Head of caudate nucleus (tissue), 42 donors: ENCODE results near the gene MCF2L2.
A peak's percentile ranks its signal among the peaks of the same experiment; 100 is the strongest.
"Not testable (repeated sequence)": the region's sequence is repeated elsewhere in the genome, so short reads cannot be mapped to it uniquely, and the experiment has no call there.

Experiments
- DNase-seq, 42 donors: peaks; one replicate each; pipeline versions ENCODE4 v3.0.0 to v3.0.0-alpha.2; 2020 to 2021; ENCODE audit warnings: mixed read lengths in 7 of 42
- intact Hi-C: fragments of 100-400 bp; cut with DNase I; formaldehyde crosslinking; loops from one replicate; pipeline ENCODE4 v1.15.0; 2022

Gene MCF2L2

DNA sequence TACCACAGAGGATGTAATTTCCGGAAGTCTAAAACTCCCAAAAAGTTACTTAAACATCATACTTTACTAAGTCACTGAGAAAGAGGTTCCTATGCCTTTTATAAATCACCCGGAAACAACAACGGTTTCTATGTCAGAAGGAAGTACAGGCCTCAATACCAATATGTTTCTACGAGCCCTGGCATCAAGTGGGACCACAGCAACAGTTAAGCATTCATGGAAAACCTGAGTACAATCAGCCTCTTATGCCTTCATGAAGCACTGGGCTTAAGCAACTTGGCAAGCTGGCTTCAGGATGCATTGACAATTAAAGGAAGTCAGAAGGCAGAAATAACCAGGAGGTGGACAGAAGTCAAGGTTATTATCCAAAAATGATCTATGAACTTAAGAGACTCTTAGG lies 194.5 kb downstream of the MCF2L2 start:
- DNase-seq, result peak in 4 of 42 donors; percentile 14 to 39 (median 24)
- intact Hi-C loops, result no loop called here

DNA sequence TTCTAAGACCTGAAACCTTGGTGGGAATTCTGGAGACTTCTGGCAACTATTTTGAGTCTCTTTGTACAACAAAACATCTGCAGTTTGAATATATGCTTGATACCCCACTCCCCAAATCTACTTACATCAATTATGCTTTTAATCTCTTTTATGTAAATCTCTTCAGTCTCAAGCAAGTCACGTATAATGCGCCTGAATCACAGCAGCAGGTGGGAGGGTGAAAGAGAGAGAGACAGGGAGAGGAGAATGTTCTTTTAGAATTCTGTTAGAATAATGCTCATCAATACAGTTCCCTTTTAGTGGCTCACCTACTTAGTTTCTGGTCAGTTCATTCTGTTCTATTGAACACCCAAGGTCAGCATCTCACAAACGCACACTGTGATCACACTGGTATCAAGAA lies 197.6 kb downstream of the MCF2L2 start:
- peak in 9 of 42 donors; percentile 26 to 63 (median 49) for DNase-seq
- intact Hi-C loops, result no loop called here

DNA sequence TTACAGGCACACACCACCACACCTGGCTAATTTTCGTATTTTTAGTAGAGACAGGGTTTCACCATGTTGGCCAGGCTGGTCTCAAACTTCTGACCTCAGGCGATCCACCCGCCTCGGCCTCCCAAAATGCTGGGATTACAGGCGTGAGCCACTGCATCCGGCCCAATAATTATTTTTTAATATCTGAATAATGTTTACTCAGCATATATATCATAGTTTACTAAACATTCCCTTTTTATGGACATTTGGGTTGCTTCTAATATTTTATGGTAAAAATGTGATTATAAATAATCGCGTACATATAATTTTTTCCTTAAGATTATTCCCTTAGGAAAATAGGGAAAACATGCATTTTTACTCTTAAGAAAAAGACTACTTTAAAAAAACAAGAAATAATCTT lies 198.2 kb downstream of the MCF2L2 start:
- intact Hi-C loops, DNase-seq: not testable (repeated sequence)

DNA sequence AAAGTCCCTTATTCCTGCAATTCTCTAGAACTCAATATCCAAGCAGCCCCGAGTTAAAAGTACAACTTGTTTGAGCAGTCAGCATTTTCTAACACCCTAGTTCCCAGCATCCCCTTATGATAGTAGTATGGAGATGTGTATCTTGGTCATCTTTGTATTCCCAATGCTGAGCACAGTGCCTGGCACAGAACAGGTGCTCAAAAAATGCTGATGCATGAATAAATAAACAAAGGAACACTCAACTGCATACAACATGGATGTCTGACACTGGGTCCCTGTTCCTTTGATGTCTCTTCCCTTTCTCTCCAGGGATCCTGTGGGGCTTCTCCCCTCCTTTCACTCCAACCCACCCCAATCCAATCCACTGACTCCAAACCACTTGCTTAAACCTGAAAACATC lies 199.2 kb downstream of the MCF2L2 start:
- DNase-seq, result peak in 1 of 42 donors; percentile 17
- intact Hi-C loops, result no loop called here

DNA sequence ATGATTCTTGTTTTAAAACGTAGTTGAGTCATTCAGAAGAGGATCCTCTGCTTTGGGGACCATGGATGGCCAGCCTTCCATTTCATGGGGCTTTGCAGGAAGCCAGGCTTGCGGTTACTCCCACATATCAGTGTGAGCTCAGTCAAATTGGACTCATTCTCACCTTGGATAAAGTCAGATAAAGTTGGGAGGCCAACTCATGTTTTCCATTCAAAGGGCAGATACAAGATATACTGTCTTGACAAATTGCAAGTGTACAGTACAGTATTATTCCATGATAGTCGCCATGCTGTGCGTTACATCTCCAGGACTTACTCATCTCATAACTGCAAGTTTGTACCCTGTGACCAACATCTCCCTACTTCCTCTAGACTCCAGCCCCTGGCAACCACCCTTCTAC lies 200.8 kb downstream of the MCF2L2 start:
- peak in 1 of 42 donors; percentile 3 for DNase-seq
- intact Hi-C loops, result no loop called here

DNA sequence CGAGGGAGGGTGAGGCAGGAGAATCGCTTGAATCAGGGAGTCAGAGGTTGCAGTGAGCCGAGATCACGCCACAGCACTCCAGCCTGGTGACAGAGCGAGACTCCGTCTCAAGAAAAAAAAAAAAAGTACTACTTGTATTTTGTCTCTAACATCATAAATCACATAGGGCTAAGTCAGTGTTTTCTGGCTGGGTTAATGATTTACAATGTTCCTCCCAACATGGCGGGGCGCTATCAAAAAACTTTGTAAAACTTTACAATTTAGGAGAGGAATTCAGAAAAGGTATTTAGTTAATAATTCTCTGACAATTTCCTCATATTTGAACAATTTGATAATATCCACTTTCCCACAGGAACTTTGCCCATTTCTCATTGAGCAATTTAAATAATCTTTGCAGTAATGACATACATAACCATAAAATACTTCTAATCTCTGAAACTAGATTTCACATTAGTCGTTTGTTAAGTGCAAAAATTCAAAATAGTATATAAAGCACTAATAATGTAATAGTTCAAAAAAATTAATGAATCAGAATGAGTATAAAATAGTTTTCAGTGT lies 202.0 kb downstream of the MCF2L2 start:
- DNase-seq, result no peak
- intact Hi-C loops, result no loop called here

DNA sequence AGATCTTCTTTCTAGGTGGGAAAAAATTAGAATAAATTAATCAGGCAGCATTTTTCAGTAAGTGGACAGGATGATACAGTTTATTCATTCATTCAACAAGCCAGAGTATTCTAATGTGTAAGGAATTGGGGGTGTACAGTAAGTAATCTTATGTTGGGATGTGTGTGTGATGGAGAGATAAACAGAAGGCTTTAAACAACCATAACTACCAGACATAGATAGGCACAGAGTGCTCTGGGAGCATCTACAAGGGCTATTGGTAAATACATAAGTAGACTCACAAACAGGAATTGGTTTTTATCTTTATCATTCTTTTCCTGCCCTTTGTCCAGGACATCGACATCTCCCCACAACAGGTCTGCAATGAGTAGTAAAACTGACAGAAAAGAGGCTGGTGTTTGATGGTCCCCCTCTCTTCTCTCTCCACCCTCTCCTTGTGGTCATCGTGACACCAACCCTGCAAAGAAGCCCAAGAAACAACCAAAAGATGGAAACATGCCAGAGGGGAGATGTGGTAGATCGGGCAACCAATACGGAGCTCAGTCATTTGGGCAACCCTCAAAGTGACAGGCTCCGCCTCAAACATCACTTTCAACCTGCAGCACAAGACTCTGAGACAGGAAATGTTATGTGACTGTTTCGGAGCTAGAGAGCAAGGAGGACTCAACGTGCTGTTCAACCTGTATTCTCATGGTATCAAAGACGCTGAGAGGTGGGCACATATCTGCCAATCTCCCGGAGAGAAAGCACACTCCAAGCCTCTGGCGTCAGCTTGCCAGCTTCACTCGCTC lies 204.0 kb downstream of the MCF2L2 start:
- DNase-seq, result peak in 5 of 42 donors; percentile 3 to 39 (median 29)
- intact Hi-C loops, result no loop called here

DNA sequence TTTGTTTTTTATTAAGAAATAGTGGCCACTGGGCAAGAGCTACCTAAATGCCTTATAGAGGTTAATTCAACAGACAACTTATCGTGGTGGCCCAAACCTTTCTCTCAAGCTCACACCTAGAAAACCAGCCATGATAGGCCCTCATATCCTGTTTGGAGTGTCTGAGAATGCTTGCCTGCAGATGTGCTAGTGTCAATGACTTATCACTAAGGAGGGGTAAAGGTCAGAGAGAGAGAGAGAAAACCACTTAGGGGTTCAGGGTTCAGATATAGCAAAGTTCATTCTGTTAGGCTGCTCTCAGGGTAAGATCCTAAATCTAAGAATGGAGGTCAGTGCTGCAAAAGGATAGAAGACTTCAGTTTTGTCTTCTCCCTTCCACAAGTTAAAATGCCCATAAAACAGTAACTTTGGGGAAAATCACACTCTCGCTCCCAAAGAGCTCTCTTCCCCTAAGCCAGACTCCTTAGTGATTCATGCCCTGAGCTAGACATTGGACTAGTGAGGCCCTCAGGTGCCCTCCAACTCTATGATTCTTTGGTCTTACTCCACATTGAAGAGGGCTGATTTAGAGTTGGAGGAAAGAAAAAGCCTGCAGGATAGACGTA lies 205.7 kb downstream of the MCF2L2 start:
- DNase-seq, result no peak
- intact Hi-C loops, result no loop called here

DNA sequence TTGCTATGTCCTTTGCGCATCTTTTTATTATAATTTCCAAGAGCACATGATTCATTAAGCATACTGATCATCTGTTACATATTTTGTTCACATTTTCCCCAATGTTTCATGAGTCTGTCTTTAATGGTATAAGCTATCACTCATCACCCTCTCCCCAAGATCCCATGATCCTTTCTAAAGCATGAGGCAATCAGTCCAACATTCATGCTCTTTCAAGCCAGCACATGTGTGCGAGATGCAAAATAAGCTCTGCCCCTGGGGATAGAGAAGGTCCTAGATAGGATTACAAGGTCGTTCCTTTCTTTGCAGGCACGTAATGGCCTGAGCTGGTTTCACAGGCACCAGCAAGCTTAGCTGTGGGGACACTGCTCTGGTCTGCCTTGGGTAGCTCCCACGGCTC lies 207.6 kb downstream of the MCF2L2 start:
- intact Hi-C loops, result no loop called here
- no peak for DNase-seq

DNA sequence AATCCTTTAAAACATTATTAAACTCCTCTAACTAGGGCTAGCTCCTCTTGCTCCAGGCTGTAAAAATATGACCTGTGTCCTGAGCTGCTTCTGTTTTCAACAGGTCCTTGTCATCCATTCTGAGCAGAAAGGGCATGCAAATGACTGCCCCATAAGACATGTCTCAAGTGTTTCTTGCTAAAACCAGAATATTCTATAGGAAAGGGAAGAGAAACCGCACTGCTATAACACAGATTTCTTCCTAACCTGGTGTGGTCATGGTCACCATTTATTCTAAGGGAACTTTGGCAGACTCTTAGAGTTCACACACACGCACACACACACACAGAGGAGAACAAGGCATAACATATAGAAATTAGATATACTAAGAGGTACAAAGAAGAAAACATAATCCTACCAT lies 209.6 kb downstream of the MCF2L2 start:
- intact Hi-C loops, result no loop called here
- DNase-seq, result no peak

DNA sequence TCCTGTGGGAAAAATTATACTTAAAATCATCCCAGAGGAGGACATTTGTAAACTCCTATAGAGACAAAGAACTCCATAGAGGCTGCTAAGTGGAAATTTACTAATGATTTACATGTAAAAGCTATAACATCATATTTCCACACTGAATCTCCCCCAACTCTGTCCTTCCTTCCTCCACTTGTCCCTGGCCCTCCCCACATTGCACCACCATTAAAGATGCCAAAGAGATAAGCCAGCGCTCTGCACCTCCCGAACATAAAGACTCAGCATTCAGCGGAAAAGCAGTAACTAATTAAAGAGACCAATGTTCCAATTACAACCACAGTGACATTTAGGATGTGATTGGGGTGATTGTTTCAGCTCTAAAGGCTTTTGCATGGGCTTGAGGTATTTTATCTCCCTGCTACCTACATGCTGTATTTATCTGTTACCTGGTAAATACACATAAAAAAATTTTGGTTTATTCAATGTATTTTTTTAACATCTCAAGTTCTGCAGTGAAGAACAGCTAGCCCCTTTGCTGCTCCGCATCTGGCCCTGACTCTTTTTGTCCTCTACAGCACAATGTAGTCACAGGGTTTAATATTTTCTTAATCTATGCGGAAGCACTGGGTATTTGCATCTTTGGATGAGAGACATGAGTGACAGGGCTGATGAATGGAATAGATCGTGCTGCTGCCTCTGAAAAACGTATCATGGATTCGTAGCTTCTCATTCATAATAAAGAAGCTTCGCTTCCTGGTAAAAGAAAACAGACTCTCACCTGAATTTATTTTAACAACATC lies 210.7 kb downstream of the MCF2L2 start:
- intact Hi-C loops, result no loop called here
- no peak for DNase-seq

DNA sequence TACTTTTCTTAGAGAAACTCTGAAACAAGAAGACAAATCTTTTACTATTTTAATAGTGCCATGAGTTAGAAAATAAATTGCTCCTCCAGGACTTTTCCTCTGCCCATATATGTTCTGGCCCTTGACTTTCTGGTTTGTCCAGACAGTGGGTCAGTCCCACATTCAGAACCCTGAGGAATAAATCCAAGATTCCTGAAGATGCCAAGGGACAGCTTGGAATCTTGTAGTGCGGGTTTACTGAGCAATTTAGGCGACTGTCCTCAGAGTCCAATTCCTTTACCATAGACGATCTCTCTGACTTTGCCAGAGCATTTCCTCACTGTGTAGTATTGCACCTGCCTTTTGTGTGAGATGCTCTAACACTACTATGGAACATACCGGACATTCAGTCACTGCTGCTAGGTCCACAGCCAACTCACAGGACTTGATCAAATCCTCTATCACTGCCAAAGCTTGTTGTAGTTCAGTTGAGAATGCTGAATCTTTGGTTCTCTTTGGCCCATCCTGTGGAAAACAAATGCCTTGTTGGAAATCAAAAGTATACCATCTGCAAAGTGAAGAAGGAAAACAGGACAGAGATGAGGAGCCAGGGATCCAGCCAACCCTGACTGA lies 212.7 kb downstream of the MCF2L2 start:
- no peak for DNase-seq
- intact Hi-C loops, result no loop called here

DNA sequence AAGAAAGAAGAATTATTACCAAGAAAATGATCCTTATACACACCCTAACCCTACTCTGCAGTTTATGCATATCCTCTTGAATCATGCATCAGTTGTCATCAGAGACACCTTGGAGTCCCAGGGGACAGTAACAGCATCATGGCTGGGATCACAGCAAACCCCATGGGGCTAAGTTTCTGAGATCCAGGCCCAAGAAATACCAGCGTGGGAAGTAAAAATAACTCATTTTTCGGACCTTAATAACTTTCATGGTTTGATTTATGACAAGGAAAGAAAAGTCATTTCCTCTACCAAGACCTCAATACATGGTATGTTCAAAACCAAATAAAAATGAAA lies 214.2 kb downstream of the MCF2L2 start:
- no peak for DNase-seq
- intact Hi-C loops, result no loop called here

DNA sequence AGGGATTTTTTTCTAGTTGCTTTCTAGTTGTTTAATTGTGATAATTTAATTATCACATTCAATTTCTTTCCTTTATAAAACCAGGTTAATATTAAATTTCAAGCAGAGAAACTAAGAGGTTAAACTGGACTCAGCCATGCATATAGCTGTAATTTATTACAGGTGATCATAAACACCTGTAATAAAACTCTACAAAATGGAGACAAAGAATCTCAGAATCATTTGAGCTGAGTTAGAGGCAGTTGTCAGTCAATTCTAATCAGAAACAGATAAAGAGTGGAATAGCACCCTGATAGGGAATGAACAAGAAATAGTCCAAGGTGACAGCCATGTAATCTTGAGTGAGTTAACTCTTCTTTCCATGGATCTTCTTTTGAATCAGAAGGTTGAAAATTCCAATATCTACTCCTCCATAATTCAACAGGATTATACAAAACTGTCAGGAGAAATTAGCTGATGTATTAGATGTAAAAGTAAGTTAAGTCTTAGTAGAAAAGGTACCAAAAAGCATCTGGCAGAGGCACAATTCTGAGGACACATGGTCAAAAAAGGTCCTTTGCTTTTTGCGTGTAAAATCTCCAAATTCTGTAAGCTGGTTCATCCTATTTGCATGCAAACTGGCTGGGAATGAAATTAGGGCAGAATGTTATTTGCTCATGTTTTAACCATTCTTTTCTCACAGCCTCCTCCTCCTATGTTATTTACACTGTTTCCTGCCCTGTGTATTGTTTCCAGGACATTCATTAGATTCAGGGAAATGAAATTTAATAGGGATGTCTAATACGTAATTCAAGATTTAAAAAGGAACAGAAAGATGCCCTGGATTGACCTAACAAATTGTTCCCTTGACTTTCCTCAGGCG lies 214.8 kb downstream of the MCF2L2 start:
- no peak for DNase-seq
- intact Hi-C loops, result no loop called here

DNA sequence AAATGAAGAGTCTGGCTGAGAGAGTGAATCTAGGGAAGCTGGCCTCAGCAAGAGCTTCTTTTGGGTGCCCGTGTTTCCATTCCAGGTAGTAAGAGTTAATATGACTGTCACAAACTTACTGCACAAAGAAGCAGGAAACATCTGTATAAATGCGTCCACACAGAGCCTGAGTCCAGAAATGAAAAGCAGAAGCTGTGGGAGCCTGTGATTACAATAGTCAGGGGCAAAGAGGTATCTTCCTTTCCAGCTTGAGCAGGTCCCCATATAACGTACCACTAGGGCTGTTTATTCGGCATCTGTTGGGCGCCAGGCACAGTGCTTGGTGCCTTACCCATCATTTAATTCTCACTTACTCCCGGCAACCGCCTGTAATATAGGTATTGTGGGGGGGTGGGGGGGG lies 215.9 kb downstream of the MCF2L2 start:
- DNase-seq, result peak in 9 of 42 donors; percentile 8 to 47 (median 27)
- intact Hi-C loops, result no loop called here

DNA sequence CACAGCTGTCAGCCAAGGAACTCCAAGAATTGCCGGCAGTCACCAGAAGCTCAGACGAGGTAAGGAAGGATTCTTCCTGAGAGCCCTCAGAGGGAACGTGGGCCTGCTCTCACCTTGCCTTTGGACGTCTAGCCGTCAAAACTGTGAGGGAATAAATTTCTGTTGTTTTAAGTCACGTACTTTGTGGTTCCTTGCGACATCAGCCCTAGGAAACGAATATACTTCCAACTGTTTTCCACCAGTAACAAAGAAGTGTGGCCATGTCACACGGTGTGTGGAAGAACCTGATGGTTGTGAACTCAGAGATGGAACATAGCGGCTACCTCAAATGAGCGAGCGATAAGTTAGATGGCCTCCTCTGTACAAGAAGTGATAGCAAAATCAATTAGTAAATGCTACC lies 216.3 kb downstream of the MCF2L2 start:
- DNase-seq, result no peak
- intact Hi-C loops, result no loop called here

DNA sequence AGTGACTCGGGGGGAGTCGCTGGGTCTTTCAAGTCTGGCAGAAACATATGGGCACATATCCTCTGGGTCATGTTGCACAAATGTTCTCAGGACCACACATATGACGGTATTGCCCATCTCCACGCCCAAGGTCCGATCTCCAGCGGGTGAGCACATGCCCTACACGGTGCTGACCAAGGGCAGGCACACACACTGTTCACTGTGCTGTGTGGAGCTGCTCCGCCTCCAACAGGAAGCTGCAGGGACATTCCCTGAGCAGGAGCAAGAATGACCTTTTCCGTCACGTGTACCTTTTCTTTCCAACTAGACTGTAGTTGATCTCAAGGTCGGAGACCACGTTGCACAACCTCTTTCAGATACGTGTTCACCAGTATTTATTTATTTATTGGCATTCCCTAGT lies 217.1 kb downstream of the MCF2L2 start:
- DNase-seq, result peak in 11 of 42 donors; percentile 7 to 83 (median 22)
- intact Hi-C loops, result no loop called here

DNA sequence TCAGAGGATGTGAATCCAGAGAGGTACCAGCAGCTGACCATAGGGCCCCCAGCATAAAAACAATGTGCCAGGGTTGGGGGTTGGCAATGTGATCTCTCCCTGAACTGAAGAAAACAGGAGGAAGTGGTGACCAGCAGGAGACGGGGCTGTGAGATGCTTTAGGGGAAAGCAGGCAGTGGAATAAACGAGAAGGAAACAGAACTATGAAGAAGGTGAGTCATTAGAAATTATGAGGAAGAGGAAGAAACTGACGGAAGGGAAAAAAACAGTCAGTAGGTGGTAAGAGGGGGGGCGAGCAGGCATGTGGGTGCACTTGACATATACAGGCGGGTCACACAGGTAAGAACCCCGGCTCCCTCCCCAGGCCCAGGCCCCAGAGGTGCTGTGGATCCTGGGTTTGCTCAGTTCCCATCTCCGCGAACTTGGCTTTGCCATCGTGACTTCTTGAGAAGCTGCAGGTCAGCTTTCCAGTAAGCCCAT lies 217.5 kb downstream of the MCF2L2 start:
- intact Hi-C loops, result no loop called here
- DNase-seq, result peak in 18 of 42 donors; percentile 8 to 63 (median 26)
